Subcutaneous adipose tissue (tissue), 4 donors: ENCODE data around the gene TBC1D24. TPM values are rescaled to one million over a fixed set of nuclear protein-coding genes. Genes with fewer than 3 reads are reported as not detected.

Experiments
- total RNA-seq, 4 donors: library from RNA; depleted of rRNA; stranded (reverse); fragments of >200 nt; gene quantifications; one replicate each; pipeline ENCODE4 v1.1.0, GENCODE V29; 2016
- TF ChIP-seq, protein P1 (sequence below): fragments of 450-650 bp; IDR thresholded peaks from one replicate; pipeline ENCODE4 v1.5.1; 2016; ENCODE audit warnings: low read depth, mild to moderate bottlenecking, control low read depth, antibody characterized with exemption, moderate library complexity

Gene TBC1D24
- total RNA-seq, 4 donors from 2014 or later: 7.0 to 30.1 (median 8.1) TPM

DNA sequence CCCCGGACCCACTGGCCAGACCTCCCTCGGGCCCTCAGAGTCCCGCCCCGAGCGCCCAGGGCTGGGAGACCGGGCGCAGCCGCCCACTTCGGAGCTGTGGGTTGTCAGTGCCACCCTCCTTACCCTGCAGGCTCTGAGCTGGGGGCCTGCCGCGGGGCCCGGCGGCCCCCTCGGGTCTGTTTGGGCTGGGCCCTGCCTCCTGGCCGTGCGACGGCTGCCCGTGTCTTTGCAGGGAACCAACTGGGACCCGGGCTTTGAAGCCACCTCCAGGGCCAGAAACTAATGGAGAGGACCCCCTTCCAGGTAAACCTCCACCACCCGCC is 14.6 kb upstream of the TBC1D24 start:
- TF ChIP-seq, protein P1, sequence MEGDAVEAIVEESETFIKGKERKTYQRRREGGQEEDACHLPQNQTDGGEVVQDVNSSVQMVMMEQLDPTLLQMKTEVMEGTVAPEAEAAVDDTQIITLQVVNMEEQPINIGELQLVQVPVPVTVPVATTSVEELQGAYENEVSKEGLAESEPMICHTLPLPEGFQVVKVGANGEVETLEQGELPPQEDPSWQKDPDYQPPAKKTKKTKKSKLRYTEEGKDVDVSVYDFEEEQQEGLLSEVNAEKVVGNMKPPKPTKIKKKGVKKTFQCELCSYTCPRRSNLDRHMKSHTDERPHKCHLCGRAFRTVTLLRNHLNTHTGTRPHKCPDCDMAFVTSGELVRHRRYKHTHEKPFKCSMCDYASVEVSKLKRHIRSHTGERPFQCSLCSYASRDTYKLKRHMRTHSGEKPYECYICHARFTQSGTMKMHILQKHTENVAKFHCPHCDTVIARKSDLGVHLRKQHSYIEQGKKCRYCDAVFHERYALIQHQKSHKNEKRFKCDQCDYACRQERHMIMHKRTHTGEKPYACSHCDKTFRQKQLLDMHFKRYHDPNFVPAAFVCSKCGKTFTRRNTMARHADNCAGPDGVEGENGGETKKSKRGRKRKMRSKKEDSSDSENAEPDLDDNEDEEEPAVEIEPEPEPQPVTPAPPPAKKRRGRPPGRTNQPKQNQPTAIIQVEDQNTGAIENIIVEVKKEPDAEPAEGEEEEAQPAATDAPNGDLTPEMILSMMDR: no peak

DNA sequence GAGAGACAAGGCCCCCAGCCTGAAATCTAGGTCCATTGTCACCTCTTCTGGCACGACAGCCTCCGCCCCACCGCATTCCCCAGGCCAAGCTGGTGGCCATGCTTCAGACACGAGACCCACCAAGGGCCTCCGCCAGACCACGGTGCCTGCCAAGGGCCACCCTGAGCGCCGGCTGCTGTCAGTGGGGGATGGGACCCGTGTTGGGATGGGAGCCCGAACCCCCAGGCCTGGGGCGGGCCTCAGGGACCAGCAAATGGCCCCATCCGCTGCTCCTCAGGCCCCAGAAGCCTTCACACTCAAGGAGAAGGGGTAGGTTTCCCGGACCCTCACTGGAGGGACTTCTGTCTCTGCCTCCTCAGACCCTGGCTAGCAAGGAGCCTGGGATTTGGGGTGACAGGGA is 14.0 kb upstream of the TBC1D24 start:
- TF ChIP-seq, protein P1: no peak

DNA sequence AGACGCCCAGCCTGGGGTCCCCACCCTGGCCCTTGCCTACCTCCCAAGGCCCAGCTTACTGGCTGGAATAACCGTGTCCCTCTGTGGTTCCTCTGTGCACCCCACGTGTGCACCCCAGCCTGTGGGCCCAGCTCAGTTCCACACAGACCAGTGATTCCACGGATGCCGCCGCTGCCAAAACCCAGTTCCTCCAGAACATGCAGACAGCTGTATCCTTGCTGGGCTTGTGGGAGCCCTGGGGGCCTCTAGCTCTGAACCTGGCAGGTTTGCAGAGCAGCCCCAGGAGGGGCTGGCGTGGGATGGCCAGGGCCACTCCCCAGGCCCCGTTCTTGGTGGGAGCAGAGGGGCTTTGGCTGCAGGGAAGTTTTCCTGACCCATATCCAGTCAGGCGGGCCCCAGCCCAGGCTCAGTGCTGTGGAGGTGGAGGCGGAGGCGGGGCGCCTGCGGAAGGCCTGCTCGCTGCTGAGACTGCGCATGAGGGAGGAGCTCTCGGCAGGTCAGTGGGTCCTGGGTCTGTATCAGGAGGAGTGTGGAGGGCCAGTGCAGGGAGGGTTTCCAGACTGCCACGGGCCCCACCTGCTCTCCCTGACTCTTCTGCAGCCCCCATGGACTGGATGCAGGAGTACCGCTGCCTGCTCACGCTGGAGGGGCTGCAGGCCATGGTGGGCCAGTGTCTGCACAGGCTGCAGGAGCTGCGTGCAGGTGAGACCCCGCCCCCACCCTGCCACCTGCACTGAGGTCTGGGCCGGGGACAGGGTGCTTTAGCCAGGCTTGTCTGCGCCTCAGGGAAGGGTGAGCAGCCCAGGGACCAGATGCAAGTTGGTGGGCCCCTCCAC is 12.7 kb upstream of the TBC1D24 start:
- TF ChIP-seq, protein P1: no peak

DNA sequence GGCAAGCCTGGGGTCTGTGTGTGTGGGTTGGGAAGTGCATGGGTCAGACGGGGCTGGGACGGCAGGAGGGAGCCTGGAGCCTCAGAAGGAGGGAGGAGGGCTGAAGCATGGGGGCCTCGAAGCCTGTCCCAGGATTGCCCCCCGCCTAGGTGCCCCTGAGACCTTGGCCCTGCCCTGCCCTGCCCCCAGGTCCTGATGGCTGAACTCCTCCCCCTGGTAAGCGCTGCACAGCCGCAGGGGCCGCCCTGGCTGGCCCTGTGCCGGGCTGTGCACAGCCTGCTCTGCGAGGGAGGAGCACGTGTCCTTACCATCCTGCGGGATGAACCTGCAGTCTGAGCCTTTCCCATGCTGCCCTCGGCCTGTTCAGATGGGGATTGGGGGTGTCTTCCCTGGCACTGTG is 10.6 kb upstream of the TBC1D24 start:
- TF ChIP-seq, protein P1: no peak

DNA sequence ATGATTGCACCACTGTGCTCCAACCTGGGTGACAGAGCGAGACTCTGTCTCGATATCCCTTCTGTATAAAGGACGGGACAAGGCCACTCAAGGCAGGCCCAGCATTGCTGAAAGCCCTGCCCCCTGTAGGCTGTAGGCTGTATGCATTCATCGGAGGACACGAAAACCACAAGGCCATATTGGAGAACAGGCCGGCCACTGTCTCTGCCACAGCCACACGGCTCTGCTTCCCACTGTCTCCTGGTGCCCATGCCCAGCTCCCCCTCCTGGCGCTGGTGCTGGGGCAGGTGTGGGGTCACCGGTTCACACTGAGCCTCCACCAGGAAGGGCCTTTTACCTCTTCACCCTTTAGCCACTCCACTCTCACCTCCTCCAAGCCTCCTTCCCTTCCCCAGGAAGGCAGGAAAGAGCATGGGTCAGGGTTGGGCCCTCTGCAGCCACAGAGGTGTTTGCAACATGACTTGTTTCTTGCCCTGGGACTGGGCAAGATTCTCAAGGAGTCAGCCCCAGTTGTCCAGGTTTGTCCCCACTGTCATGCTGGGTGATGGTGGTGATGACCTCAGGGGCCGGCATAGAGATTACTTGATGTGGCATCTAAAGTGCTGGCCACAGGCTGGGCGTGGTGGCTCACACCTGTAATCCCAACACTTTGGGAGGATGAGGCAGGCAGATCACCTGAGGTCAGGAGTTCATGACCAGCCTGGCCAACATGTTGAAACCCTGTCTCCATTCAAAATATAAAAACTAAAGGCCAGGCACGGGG is 9.1 kb upstream of the TBC1D24 start:
- TF ChIP-seq, protein P1: no peak

DNA sequence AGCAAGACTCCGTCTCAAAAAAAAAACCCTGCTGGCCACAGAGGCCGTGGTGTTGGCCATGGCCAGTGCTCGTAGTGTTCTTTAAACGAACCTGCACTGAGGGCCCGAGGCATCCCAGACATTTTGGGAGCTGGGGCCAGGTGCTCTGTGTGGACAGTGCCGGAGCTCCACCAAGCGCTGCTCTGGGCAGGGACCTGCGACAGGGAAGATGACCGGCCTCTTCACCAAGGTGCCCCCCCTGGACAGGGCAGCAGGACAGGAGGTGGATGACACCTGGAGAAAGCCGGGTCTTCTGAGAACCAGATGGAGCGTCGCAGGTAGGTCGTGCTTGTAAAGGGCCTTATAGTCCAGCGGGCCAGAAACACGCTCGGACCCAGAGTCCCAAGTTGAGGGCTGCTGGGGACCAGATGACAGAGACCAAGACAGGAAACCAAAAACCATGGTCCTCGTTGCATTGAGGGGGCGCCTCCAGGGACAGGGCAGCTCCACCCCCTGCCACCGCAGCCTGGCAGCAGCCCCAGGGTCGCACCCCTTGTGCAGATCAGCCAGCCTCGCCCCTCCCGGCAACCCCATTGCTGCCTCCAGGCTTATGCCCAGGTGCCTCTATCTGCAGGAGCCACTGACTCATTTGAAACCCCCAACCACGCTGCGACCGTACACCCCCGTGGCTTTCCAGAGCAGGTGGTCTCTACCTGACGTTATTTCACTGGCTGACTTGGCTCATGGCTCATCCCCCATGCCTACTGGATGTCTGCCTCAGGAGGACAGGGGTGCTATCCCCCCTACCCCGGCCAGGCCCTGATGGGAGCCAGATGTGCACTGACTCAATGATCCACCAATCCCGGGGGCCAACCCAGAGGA is 8.0 kb upstream of the TBC1D24 start:
- TF ChIP-seq, protein P1: no peak
